GM15510 (cell line): ENCODE measurements around the gene KRTAP4-9.

Experiments used
- POLR2A ChIP-seq: IDR thresholded peaks from 3 replicates; pipeline ENCODE4 v1.6.1; 2011; ENCODE audit warnings: borderline replicate concordance; ENCODE audit not compliant: insufficient read length; ENCODE audit errors: extremely low read depth

The KRTAP4-9 gene

GRCh38 chr17:41126412-41126811 is 21.2 kb downstream of the KRTAP4-9 start:
- TF ChIP-seq POLR2A: no peak

- no peak for TF ChIP-seq POLR2A
These were observed 22.2 kb downstream of the KRTAP4-9 start for GRCh38 chr17:41127371-41127770.

DNA sequence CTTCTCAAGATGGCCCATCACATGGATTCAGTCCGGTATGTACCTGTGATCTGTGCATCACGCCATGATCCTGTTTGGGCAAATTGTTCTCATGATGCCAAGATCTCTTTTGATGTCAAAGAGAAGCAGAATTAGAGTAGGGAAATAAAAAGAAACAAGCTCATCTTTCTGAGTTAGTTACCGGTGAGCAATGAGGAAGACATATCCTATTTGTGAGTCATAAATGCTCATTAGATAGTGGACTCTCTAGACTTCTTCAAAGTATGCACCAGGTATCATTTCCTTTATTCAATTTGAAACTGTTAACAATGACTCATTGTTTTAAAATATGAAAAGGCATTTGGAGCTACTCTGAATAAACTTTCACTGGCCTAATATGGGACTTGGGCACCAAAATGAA is 26.8 kb downstream of the KRTAP4-9 start:
- TF ChIP-seq POLR2A: no peak

- no peak for TF ChIP-seq POLR2A
These were observed 28.9 kb downstream of the KRTAP4-9 start for GRCh38 chr17:41133880-41134735.

GRCh38 chr17:41140360-41141131 is 35.4 kb downstream of the KRTAP4-9 start, which contains the start of gene KRTAP4-6:
KRTAP4-6 (minus strand) TSS chr17:41140544; CDS start chr17:41140487, 57 bp downstream.
- no peak for TF ChIP-seq POLR2A

GRCh38 chr17:41141361-41141760 is 36.2 kb downstream of the KRTAP4-9 start:
- TF ChIP-seq POLR2A: no peak

DNA sequence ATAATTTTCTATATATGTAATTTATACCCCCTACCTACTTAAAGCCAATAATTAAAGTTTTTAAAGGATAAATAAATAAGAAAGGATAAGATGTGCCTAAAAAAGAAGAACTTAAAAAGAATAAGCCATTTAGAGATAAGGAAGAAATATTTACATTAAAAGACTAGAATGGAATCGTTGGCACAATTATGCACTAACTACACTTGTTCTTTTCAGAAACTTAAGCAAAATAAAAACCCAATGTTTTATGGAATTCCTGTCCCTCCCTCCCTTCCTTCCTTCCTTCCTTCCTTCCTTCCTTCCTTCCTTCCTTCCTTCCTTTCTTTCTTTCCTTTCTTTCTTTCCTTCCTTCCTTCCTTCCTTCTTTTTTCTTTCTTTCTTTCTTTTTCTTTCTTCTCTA is 39.7 kb downstream of the KRTAP4-9 start:
- no peak for TF ChIP-seq POLR2A

DNA sequence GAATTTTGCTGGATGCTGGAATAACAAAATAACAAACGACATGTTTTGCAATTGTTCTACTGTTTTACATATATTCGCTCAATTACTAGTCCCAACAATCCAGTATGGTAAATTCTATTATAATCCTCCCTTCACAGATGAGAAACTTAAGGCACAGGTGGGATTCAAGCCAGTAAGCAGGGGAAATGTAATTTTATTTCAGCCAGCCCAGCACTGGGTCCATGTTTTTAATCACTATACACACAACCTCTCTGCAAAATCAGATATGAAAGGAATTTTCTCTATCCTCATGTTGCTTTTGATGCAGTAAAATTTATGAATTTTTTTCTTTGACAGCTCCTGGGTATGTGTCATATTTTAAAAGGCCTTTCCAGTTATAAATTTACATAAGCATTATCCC is 40.1 kb downstream of the KRTAP4-9 start:
- no peak for TF ChIP-seq POLR2A

DNA sequence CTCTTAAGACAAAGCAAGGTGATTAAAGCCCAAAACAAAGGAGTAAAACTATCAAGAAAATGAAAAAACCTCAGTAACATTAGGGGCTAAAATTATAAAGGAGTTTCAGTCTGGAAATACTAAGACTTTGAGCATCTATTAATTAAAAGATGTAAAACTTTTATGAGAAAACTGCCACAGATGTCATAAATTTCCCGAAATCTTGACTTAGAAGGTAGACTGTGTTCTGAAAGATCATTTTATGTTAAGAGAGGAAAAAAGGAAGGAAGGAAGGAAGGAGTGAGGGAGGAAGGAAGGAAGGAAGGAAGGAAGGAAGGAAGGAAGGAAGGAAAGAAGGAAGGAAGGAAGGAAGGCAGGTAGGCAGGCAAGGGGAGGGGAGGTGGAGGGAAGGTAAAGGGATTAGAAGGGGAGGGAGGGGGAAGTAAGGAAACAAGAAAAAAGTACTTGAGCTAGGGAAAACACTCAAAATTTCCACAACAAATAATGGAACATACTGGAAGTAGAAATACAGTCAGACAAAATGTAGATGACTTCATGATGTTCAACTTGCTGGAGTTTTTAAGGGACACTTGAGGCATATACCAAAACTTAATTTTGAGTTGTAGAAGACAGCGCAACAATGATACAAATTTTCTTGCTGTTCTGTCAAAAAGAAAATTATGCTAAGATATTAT is 42.5 kb downstream of the KRTAP4-9 start:
- no peak for TF ChIP-seq POLR2A

DNA sequence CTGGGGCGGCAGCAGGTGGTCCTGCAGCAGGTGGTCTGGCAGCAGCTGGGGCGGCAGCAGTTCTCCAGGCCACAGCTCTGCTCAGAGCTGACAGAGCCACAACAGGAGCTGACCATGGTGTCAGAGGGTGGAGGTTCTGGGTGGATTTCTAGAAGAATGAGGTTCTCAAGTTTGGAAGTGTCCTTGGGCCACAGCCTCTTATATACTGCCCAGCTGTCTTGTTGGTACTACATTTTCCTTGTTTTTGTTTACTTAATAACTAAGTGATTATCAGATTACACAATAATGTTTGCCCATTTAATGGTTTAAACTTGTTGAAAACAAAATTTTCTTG is 44.4 kb downstream of the KRTAP4-9 start, which contains the start of gene KRTAP4-5:
Gene KRTAP4-5, minus strand, starts transcription at position 174 of the 334 bp plus-strand sequence. Its CDS starts 58 bp downstream, at position 116.
- TF ChIP-seq POLR2A: no peak

DNA sequence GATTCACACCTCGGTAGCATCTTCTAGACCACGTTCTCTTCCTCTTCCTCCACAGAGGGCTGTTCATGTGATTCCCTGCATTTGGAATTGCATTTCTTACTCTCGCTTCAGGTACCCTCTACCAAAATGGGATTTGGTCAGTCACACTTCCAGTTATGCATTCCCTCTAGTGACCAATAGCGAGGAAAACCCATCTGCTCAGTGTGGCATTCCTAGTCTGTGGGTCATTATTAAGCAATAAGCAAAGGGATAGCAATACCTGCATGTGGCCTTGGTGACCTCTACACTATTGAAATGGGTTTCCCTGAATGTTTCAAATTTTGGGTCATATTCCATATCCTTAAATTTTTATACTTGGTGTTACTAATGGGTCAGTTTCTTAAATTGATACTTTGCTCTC is 44.8 kb downstream of the KRTAP4-9 start:
- no peak for TF ChIP-seq POLR2A

DNA sequence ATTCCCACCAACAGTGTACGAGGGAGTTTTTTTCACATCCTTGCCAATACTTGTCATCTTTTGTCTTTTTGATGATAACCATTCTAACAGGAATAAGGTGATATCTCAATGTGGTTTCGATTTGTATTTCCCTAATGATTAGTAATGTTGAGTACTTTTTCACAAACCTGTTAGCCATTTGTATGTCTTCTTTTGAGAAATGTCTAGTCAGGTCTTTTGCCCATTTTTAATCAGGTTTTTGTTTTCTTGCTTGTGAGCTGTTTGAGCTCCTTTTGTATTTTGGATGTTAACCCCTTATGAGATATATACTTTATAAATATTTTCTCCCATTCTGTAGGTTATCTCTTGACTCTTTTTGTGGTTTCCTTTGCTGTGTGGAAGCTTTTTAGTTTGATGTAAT is 46.3 kb downstream of the KRTAP4-9 start:
- no peak for TF ChIP-seq POLR2A

DNA sequence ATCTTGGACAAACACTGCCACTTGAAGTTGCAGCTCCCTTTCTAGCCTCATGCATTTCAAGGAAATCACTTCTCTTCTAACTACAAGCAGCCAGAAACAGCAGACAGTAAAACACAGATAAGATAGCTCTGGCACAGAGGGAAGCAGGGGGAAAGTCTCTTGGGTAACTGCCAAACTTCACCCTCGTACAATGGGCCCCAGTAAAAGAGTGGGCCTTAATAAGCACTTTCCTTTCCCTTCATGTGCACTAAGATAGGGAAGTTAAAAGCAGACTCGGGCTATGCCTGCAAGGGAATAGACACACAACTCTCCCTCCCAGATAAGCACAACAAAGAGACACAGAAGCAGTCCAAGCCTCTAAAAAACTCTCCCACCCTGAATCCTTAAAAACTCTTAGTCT is 48.7 kb downstream of the KRTAP4-9 start:
- TF ChIP-seq POLR2A: no peak
